Measurements from ENCODE around the gene SH2D3A. TPM values are rescaled to one million over a fixed set of nuclear protein-coding genes. Genes with fewer than 3 reads are reported as not detected.

The SH2D3A gene
- total RNA-seq, 2 donors from 2014 or later: 10.7 to 16.4 TPM

- H3K4me3 ChIP-seq (ENCODE audit: low read length): no peak overlapping the region
- H3K36me3 ChIP-seq (ENCODE audit: control insufficient read depth, insufficient read depth, low read length): no peaks in the 10 kb centered on the region
- WGBS, 2 experiments (ENCODE audit: insufficient coverage in 1 of 2, insufficient read length in 1 of 2): 74 to 82% methylated on average over 6 to 8 of the region's 8 CpGs
- H3K9me3 ChIP-seq (ENCODE audit: control insufficient read depth, low read length): peaks cover 22% of the 10 kb centered on the region
- TF ChIP-seq CTCF (conservative IDR thresholded peaks at IDR 0.05): no peak
- Mint-ChIP-seq H3K9me3 (peaks cover 17% of the 10 kb centered on the region), H3K27ac (no peak overlapping the region), H3K27me3 (ENCODE audit: insufficient read depth) (peaks cover 4% of the 10 kb centered on the region), H3K4me1 (peaks cover 4% of the 10 kb centered on the region), H3K36me3 (ENCODE audit: low read depth) (no peaks in the 10 kb centered on the region), H3K4me3 (no peak overlapping the region)
- H3K27me3 ChIP-seq (ENCODE audit: control insufficient read depth, insufficient read depth, low read length, poor library complexity, severe bottlenecking): no peaks in the 10 kb centered on the region
- H3K9ac ChIP-seq (ENCODE audit: extremely low read depth, low read length, poor library complexity, severe bottlenecking): no peak overlapping the region
- DNase-seq: no peak
- no peaks in the 10 kb centered on the region for H3K4me1 ChIP-seq (ENCODE audit: control insufficient read depth, insufficient read depth, low read length)
- no peak overlapping the region for H3K27ac ChIP-seq (ENCODE audit: low read depth, low read length)
Observed at GRCh38 chr19:6803036-6803404, 35.8 kb upstream of the SH2D3A start.

- WGBS, 2 experiments (ENCODE audit: insufficient coverage in 1 of 2, insufficient read length in 1 of 2): 63 to 70% methylated on average over 2 to 9 of the region's 9 CpGs
- no peak overlapping the region for H3K27ac ChIP-seq (ENCODE audit: low read depth, low read length)
- no peaks in the 10 kb centered on the region for H3K27me3 ChIP-seq (ENCODE audit: control insufficient read depth, insufficient read depth, low read length, poor library complexity, severe bottlenecking)
- Mint-ChIP-seq H3K4me3 (no peak overlapping the region), H3K9me3 (peaks cover 16% of the 10 kb centered on the region), H3K27ac (no peak overlapping the region), H3K4me1 (peaks cover 4% of the 10 kb centered on the region), H3K36me3 (ENCODE audit: low read depth) (no peaks in the 10 kb centered on the region), H3K27me3 (ENCODE audit: insufficient read depth) (peaks cover 4% of the 10 kb centered on the region)
- no peaks in the 10 kb centered on the region for H3K4me1 ChIP-seq (ENCODE audit: control insufficient read depth, insufficient read depth, low read length)
- TF ChIP-seq CTCF (conservative IDR thresholded peaks at IDR 0.05): no peak
- peak; percentile 56 for DNase-seq
- H3K36me3 ChIP-seq (ENCODE audit: control insufficient read depth, insufficient read depth, low read length): no peaks in the 10 kb centered on the region
- no peak overlapping the region for H3K9ac ChIP-seq (ENCODE audit: extremely low read depth, low read length, poor library complexity, severe bottlenecking)
- H3K9me3 ChIP-seq (ENCODE audit: control insufficient read depth, low read length): peaks cover 21% of the 10 kb centered on the region
- H3K4me3 ChIP-seq (ENCODE audit: low read length): no peak overlapping the region
Observed at GRCh38 chr19:6802336-6803035, 35.3 kb upstream of the SH2D3A start.

- peak; percentile 85 for DNase-seq
- Histone ChIP-seq H3K9ac (ENCODE audit: extremely low read depth, low read length, poor library complexity, severe bottlenecking) (no peak overlapping the region), H3K27me3 (ENCODE audit: control insufficient read depth, insufficient read depth, low read length, poor library complexity, severe bottlenecking) (no peaks in the 10 kb centered on the region), H3K36me3 (ENCODE audit: control insufficient read depth, insufficient read depth, low read length) (no peaks in the 10 kb centered on the region), H3K27ac (ENCODE audit: low read depth, low read length) (no peak overlapping the region), H3K9me3 (ENCODE audit: control insufficient read depth, low read length) (peaks cover 22% of the 10 kb centered on the region), H3K4me3 (ENCODE audit: low read length) (no peak overlapping the region), H3K4me1 (ENCODE audit: control insufficient read depth, insufficient read depth, low read length) (no peaks in the 10 kb centered on the region)
- no peak for TF ChIP-seq CTCF (conservative IDR thresholded peaks at IDR 0.05)
- Mint-ChIP-seq H3K4me3 (no peak overlapping the region), H3K9me3 (peaks cover 15% of the 10 kb centered on the region), H3K27me3 (ENCODE audit: insufficient read depth) (peaks cover 2% of the 10 kb centered on the region), H3K27ac (no peak overlapping the region), H3K4me1 (peaks cover 4% of the 10 kb centered on the region), H3K36me3 (ENCODE audit: low read depth) (no peaks in the 10 kb centered on the region)
- WGBS, 2 experiments (ENCODE audit: insufficient coverage in 1 of 2, insufficient read length in 1 of 2): 74 to 100% methylated on average over 1 to 14 of the region's 19 CpGs
Observed at GRCh38 chr19:6801485-6802086, 34.4 kb upstream of the SH2D3A start.
